ENCODE measurements around the gene FEM1C. TPM values are rescaled to one million over a fixed set of nuclear protein-coding genes. Genes with fewer than 3 reads are reported as not detected.
A peak's percentile ranks its signal among the peaks of the same experiment; 100 is the strongest.

Gene FEM1C
- total RNA-seq, 4 donors from 2014 or later, result 32.0 to 73.9 (median 44.7) TPM

- no peak for ATAC-seq
- Histone ChIP-seq H3K36me3 (no peaks in the 10 kb centered on the region), H3K27ac (peak overlapping the region in 1 of 4 donors; percentile 83), H3K4me3 (no peak overlapping the region), H3K4me1 (peaks cover 0 to 29% (median 9%) of the 10 kb centered on the region in 3 donors), H3K27me3 (no peaks in the 10 kb centered on the region), H3K9me3 (no peaks in the 10 kb centered on the region)
- TF ChIP-seq EP300 (IDR thresholded peaks at IDR 0.05) (no peak), CTCF (IDR thresholded peaks at IDR 0.05) (no peak), POLR2AphosphoS5 (IDR thresholded peaks at IDR 0.05) (no peak), POLR2A (IDR thresholded peaks at IDR 0.05) (no peak)
Measured at GRCh38 chr5:115559524-115559923, 14.9 kb upstream of the FEM1C start.

- Histone ChIP-seq H3K4me3 (no peak overlapping the region), H3K27ac (peak overlapping the region; percentile 74 to 96 (median 82)), H3K9me3 (no peaks in the 10 kb centered on the region), H3K36me3 (no peaks in the 10 kb centered on the region), H3K27me3 (no peaks in the 10 kb centered on the region), H3K4me1 (peaks cover 0 to 29% (median 9%) of the 10 kb centered on the region in 3 donors)
- peak; percentile 87 for ATAC-seq
- TF ChIP-seq CTCF (IDR thresholded peaks at IDR 0.05) (no peak), POLR2A (IDR thresholded peaks at IDR 0.05) (no peak), EP300 (IDR thresholded peaks at IDR 0.05) (peak; percentile 76), POLR2AphosphoS5 (IDR thresholded peaks at IDR 0.05) (peak; percentile 54)
- 28 to 58% methylated on average over 4 of the region's 4 CpGs for WGBS, 2 donors (ENCODE audit: low coverage in 1 of 2)
Measured at GRCh38 chr5:115558388-115558956, 13.9 kb upstream of the FEM1C start.

GRCh38 chr5:115557667-115558387, 13.3 kb upstream of the FEM1C start:
- ATAC-seq, result peak; percentile 8
- no peaks in the 10 kb centered on the region for H3K9me3 ChIP-seq
- H3K4me1 ChIP-seq, result peaks cover 0 to 29% (median 9%) of the 10 kb centered on the region in 3 donors
- peak overlapping the region; percentile 74 to 96 (median 82) for H3K27ac ChIP-seq
- H3K36me3 ChIP-seq, result no peaks in the 10 kb centered on the region
- TF ChIP-seq CTCF (IDR thresholded peaks at IDR 0.05) (no peak), POLR2AphosphoS5 (IDR thresholded peaks at IDR 0.05) (no peak), POLR2A (IDR thresholded peaks at IDR 0.05) (no peak), EP300 (IDR thresholded peaks at IDR 0.05) (no peak)
- H3K4me3 ChIP-seq, result no peak overlapping the region
- no peaks in the 10 kb centered on the region for H3K27me3 ChIP-seq
- WGBS, 2 donors (ENCODE audit: low coverage in 1 of 2), result 41 to 70% methylated on average over 2 to 3 of the region's 3 CpGs

GRCh38 chr5:115556276-115556675, 11.7 kb upstream of the FEM1C start:
- Histone ChIP-seq H3K9me3 (no peaks in the 10 kb centered on the region), H3K27ac (no peak overlapping the region), H3K4me1 (peaks cover 0 to 29% (median 9%) of the 10 kb centered on the region in 3 donors), H3K4me3 (no peak overlapping the region), H3K36me3 (no peaks in the 10 kb centered on the region), H3K27me3 (no peaks in the 10 kb centered on the region)
- no peak for ATAC-seq
- TF ChIP-seq POLR2AphosphoS5 (IDR thresholded peaks at IDR 0.05), result no peak
- TF ChIP-seq EP300 (IDR thresholded peaks at IDR 0.05), result no peak
- no peak for TF ChIP-seq POLR2A (IDR thresholded peaks at IDR 0.05)
- no peak for TF ChIP-seq CTCF (IDR thresholded peaks at IDR 0.05)
- 80 to 100% methylated on average over 1 to 2 of the region's 2 CpGs for WGBS, 2 donors (ENCODE audit: low coverage in 1 of 2)

Measured in gastroesophageal sphincter (tissue), 4 donors.